IPS DF 6.9 (cell line): ENCODE results near the gene SNAP25.

Source experiments
- DNase-seq: peaks from one replicate; pipeline ENCODE4 v3.0.0-alpha.2; 2013; ENCODE audit warnings: low read depth, low spot score
- H3K27ac ChIP-seq: one replicate; pipeline ENCODE4 v1.5.1; 2013; ENCODE audit warnings: low read length, control low read depth
- H3K27me3 ChIP-seq: 2 replicates; pipeline ENCODE4 v1.6.1; 2013; ENCODE audit warnings: mild to moderate bottlenecking, low read length; ENCODE audit not compliant: control insufficient read depth, insufficient read depth
- H3K36me3 ChIP-seq: 2 replicates; pipeline ENCODE4 v1.6.1; 2013; ENCODE audit warnings: low read length; ENCODE audit not compliant: control insufficient read depth, insufficient read depth
- H3K4me1 ChIP-seq: 2 replicates; pipeline ENCODE4 v1.6.1; 2013; ENCODE audit warnings: low read length; ENCODE audit not compliant: control insufficient read depth, insufficient read depth
- H3K4me3 ChIP-seq: 2 replicates; pipeline ENCODE4 v1.5.1; 2013; ENCODE audit warnings: mild to moderate bottlenecking, low read length
- H3K9me3 ChIP-seq: 2 replicates; pipeline ENCODE4 v1.6.1; 2013; ENCODE audit warnings: low read length, inconsistent platforms; ENCODE audit not compliant: control insufficient read depth, insufficient read depth
- WGBS: extraction: QIAGEN DNeasy Blood & Tissue Kit; methylation state at CpG from one replicate; pipeline ENCODE4 v1.1.7; 2013; ENCODE audit warnings: mixed read lengths, missing lambda C conversion rate; ENCODE audit not compliant: insufficient read length, insufficient coverage; 5-methylcytosine and 5-hydroxymethylcytosine counted together

The SNAP25 gene

GRCh38 chr20:10280018-10280908 lies 61.6 kb downstream of the SNAP25 start:
- H3K4me1 ChIP-seq = peaks cover 3% of the 10 kb centered on the region; the same call in 1 of the 2 replicates
- no peak for DNase-seq
- H3K4me3 ChIP-seq = no peak overlapping the region
- H3K36me3 ChIP-seq = no peaks in the 10 kb centered on the region
- WGBS = no CpG with 5 or more reads among the region's 5 CpGs
- H3K9me3 ChIP-seq = no peaks in the 10 kb centered on the region
- H3K27ac ChIP-seq = no peak overlapping the region
- H3K27me3 ChIP-seq = no peaks in the 10 kb centered on the region

GRCh38 chr20:10281911-10282310 lies 63.3 kb downstream of the SNAP25 start:
- Histone ChIP-seq H3K4me3 (no peak overlapping the region), H3K9me3 (no peaks in the 10 kb centered on the region), H3K27ac (no peak overlapping the region), H3K4me1 (peaks cover 3% of the 10 kb centered on the region; the same call in 1 of the 2 replicates), H3K27me3 (no peaks in the 10 kb centered on the region), H3K36me3 (no peaks in the 10 kb centered on the region)
- WGBS = no CpG with 5 or more reads among the region's 2 CpGs
- no peak for DNase-seq

GRCh38 chr20:10282979-10283456 lies 64.4 kb downstream of the SNAP25 start:
- Histone ChIP-seq H3K4me1 (peaks cover 3% of the 10 kb centered on the region; the same call in 1 of the 2 replicates), H3K27ac (no peak overlapping the region), H3K9me3 (no peaks in the 10 kb centered on the region), H3K27me3 (no peaks in the 10 kb centered on the region), H3K36me3 (no peaks in the 10 kb centered on the region), H3K4me3 (no peak overlapping the region)
- no CpG with 5 or more reads among the region's 4 CpGs for WGBS
- DNase-seq = no peak

GRCh38 chr20:10286356-10286755 lies 67.7 kb downstream of the SNAP25 start:
- no CpG with 5 or more reads among the region's 4 CpGs for WGBS
- H3K4me3 ChIP-seq = no peak overlapping the region

GRCh38 chr20:10288421-10288820 lies 69.8 kb downstream of the SNAP25 start:
- no peaks in the 10 kb centered on the region for H3K9me3 ChIP-seq
- H3K4me3 ChIP-seq = no peak overlapping the region
- no peaks in the 10 kb centered on the region for H3K36me3 ChIP-seq
- H3K27ac ChIP-seq = no peak overlapping the region
- WGBS = no CpG with 5 or more reads among the region's 5 CpGs
- no peaks in the 10 kb centered on the region; the same call in 1 of the 2 replicates for H3K4me1 ChIP-seq
- no peaks in the 10 kb centered on the region for H3K27me3 ChIP-seq
- no peak for DNase-seq

More at GRCh38 chr20:10286356-10286755, 67.7 kb downstream of the SNAP25 start:
- no peak overlapping the region for H3K27ac ChIP-seq
- 0 out of 2 replicates have a peak, but pooled peaks cover 1% of the 10 kb centered on the region for H3K4me1 ChIP-seq
- DNase-seq = no peak
- no peaks in the 10 kb centered on the region for H3K36me3 ChIP-seq
- H3K27me3 ChIP-seq = no peaks in the 10 kb centered on the region
- no peaks in the 10 kb centered on the region for H3K9me3 ChIP-seq

- Histone ChIP-seq H3K27me3 (no peaks in the 10 kb centered on the region), H3K36me3 (no peaks in the 10 kb centered on the region), H3K9me3 (no peaks in the 10 kb centered on the region), H3K4me1 (no peaks in the 10 kb centered on the region; the same call in 1 of the 2 replicates), H3K27ac (no peak overlapping the region), H3K4me3 (no peak overlapping the region)
- DNase-seq = no peak
- no CpG with 5 or more reads among the region's 5 CpGs for WGBS
Measured at GRCh38 chr20:10288954-10289646, 70.5 kb downstream of the SNAP25 start.

GRCh38 chr20:10291568-10292248 lies 73.1 kb downstream of the SNAP25 start:
- Histone ChIP-seq H3K4me3 (no peak overlapping the region), H3K36me3 (no peaks in the 10 kb centered on the region), H3K9me3 (no peaks in the 10 kb centered on the region), H3K27me3 (no peaks in the 10 kb centered on the region), H3K27ac (no peak overlapping the region), H3K4me1 (no peaks in the 10 kb centered on the region; the same call in 1 of the 2 replicates)
- DNase-seq = no peak
- WGBS = no CpG with 5 or more reads among the region's 2 CpGs

- H3K27me3 ChIP-seq = no peaks in the 10 kb centered on the region
- WGBS = no CpG with 5 or more reads among the region's 1 CpG
- H3K36me3 ChIP-seq = no peaks in the 10 kb centered on the region
- DNase-seq = no peak
- no peaks in the 10 kb centered on the region for H3K9me3 ChIP-seq
- H3K4me1 ChIP-seq = no peaks in the 10 kb centered on the region
- H3K4me3 ChIP-seq = no peak overlapping the region
- no peak overlapping the region for H3K27ac ChIP-seq
Measured at GRCh38 chr20:10297223-10297622, 78.6 kb downstream of the SNAP25 start.

- no peaks in the 10 kb centered on the region for H3K4me1 ChIP-seq
- DNase-seq = no peak
- H3K27me3 ChIP-seq = no peaks in the 10 kb centered on the region
- no CpG with 5 or more reads among the region's 1 CpG for WGBS
- no peaks in the 10 kb centered on the region for H3K9me3 ChIP-seq
- H3K36me3 ChIP-seq = no peaks in the 10 kb centered on the region
- no peak overlapping the region for H3K4me3 ChIP-seq
- no peak overlapping the region for H3K27ac ChIP-seq
Measured at GRCh38 chr20:10297684-10298240, 79.1 kb downstream of the SNAP25 start.
